DND-41 (cell line): Measurements from ENCODE around the gene TBC1D4.

Source experiments
- CTCF ChIP-seq: IDR thresholded peaks from 2 replicates; pipeline ENCODE4 v1.5.1; 2012; ENCODE audit warnings: borderline replicate concordance, low read length, moderate library complexity, mild to moderate bottlenecking; ENCODE audit not compliant: poor library complexity, severe bottlenecking; ENCODE audit errors: extremely low read depth
- EZH2 ChIP-seq: IDR thresholded peaks from 3 replicates; pipeline ENCODE4 v1.6.1; 2012; ENCODE audit warnings: borderline replicate concordance, low read depth, mild to moderate bottlenecking, moderate library complexity, low read length, inconsistent platforms; ENCODE audit not compliant: severe bottlenecking

DNA sequence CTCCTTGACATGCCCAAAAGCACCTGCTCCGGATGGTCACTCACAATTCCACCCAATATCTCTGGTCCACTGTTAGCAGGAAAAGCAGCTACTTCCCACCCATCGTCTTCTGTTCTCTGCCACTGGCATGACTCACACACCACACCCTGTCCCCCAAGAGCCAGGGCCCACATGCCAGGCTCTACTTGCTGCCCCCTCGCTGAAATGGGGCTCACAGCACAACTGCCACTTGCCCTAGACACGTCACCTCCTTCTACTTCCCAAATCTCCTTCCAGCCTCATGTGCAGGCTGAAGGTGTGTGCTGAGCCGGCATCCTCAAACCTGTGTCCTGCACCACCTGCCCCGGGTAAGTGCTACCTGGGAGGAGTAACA lies 65.0 kb downstream of the TBC1D4 start:
- TF ChIP-seq CTCF: no peak
- no peak for TF ChIP-seq EZH2
